Stimulated activated CD8-positive, alpha-beta memory T cell treated with anti-CD3 and anti-CD28 coated beads, Interleukin-7, amount 100 ng/mL, for 4 hours (primary cell): Measurements from ENCODE around the gene ASIP.
"Not testable (repeated sequence)": the region's sequence is repeated elsewhere in the genome, so short reads cannot be mapped to it uniquely, and the experiment has no call there.

Source experiments
- DNase-seq, 2 donors: peaks; one replicate each; pipeline ENCODE4 v3.0.0-alpha.2; 2020; ENCODE audit warnings: low read depth in 2 of 2

ASIP gene

GRCh38 chr20:34242879-34243278 is 1.7 kb downstream of the ASIP start:
- no peak for DNase-seq

DNA sequence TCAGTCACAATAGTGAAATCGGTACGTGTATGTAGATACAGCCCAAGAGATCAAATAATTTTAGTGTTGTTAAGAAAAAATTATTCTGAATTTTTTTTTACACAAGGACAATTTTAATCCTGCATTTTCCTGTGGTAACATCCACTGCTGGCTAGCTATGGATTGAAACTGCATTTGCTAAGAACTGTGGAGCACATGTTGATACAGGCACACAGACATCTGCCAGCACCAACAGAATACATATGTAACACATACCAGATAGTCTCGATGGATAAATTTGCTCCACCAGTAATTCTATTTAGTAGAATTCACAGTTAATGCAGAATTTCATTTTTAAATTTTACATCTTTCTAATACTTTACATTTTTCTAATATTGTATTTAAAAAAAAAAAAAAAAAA is 2.2 kb downstream of the ASIP start:
- no peak for DNase-seq

DNA sequence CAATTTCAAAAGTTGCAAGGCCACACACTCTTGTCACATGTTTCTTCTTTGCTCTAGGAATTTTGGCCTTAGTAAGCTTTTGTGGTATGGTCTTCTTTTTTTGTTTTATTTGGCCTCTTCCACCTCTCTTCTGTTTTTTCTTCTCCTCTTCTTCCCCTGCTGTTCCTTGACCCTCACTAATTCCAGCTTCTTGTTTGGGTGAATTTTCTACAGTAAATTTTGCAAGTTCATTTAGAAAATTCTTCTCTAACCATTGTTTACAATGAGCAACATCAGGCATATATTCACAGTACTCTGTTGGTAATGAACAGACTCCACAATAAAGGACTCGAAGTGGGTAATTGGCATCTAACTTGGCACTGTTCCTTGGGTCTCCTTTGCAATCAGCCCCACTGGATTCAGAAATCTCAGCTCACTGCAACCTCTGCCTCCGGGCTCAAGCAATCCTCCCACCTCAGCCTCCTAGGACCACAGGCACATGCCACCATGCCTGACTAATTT is 5.0 kb downstream of the ASIP start:
- DNase-seq, result no peak

- DNase-seq, result no peak
Observed at GRCh38 chr20:34249291-34249690, 8.1 kb downstream of the ASIP start.

DNA sequence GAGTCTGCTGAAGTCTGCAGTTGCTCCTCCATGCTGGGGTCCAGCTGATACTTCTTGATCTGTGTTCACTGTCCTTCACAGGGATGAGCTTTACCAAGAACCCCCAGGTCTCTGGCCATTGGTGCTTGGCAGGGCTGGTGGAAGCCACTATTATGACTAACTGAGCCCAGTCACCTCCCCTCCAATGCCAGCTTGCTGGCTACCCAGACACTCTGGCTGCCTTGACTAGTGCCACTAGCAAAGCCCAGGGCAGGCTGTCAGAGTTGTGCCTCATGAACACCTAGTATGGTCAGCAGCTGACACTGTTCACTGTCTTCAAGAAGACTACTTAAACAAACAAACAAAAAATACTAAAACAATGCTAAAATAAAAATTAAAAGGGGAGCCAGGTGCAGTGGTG is 8.8 kb downstream of the ASIP start:
- no peak for DNase-seq

- no peak for DNase-seq
Observed at GRCh38 chr20:34251619-34252018, 10.4 kb downstream of the ASIP start.

- not testable (repeated sequence) for DNase-seq
Observed at GRCh38 chr20:34252431-34253086, 11.3 kb downstream of the ASIP start.

DNA sequence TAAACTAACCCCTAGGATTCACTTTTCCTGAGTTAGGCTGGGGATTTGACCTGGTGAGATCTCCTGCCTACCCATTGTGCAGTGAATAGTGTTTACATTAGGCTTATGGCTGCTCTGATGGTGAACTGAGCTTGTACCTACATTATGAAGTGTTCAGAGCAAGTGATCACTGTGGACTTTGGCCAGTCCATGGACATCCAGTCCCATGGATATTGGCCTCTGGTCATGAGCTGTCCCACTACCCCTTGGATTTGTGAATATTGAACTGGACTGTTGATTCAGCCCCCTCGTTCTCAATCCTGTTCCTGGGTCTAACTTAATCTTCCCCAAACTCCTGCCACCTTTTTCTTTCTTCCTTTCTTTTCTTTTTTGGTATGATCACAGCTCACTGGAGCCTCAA is 13.8 kb downstream of the ASIP start:
- DNase-seq, result no peak

GRCh38 chr20:34256629-34257124 is 15.5 kb downstream of the ASIP start:
- DNase-seq, result no peak

- DNase-seq, result no peak
Observed at GRCh38 chr20:34260208-34260942, 19.2 kb downstream of the ASIP start.

- no peak for DNase-seq
Observed at GRCh38 chr20:34262488-34263288, 21.5 kb downstream of the ASIP start.

DNA sequence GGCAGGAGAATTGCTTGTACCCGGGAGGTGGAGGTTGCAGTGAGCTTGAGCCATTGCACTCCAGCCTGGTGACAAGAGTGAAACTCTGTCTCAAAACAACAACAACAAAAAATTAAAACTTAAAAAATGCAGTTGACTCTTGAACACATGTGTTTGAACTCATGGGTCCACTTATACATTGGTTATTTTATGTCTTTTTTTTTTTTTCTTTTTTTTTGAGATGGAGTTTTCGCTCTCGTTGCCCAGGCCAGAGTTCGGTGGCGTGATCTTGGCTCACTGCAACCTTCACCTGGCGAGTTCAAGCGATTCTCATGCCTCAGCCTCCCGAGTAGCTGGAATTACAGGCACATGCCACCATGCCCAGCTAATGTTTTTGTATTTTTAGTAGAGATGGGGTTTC is 22.2 kb downstream of the ASIP start:
- DNase-seq, result not testable (repeated sequence)

- no peak for DNase-seq
Observed at GRCh38 chr20:34264141-34264540, 22.9 kb downstream of the ASIP start.

- no peak for DNase-seq
Observed at GRCh38 chr20:34268145-34268544, 26.9 kb downstream of the ASIP start.

DNA sequence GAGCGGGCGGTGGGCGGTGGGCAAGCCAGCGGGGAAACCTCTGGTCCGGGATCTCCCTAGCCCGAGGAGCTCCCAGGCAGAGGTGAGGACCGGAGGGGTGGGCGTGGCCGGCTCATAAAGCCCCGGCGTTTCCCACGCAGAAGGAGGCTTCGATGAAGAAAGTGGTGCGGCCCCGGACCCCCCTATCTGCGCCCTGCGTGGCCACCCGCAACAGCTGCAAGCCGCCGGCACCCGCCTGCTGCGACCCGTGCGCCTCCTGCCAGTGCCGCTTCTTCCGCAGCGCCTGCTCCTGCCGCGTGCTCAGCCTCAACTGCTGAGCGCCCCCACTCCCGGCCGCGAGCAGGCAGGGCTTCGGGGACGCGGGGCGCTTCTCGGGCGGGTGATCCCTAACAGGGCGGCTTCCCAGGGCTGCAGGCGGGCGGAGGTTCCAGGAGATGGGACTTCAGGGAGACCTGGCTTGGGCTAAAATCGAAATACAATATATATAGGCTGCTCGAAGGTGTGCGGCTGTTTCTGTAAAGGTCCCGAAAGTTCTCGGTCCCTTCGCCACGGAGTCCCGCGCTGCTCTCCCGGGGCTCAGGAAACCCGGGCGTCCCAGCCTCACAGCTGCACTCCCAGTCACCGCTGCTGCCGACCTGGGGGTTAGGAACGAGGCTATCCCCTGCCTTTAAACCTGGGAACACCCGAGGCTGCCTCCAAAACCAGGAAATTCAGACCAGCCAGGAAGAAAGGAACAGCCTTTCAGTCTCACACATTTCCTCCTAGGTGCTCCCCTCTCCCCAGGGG is 27.8 kb downstream of the ASIP start:
- peak in 1 of 2 donors; percentile 10 for DNase-seq

- no peak for DNase-seq
Observed at GRCh38 chr20:34269996-34270627, 28.9 kb downstream of the ASIP start.

DNA sequence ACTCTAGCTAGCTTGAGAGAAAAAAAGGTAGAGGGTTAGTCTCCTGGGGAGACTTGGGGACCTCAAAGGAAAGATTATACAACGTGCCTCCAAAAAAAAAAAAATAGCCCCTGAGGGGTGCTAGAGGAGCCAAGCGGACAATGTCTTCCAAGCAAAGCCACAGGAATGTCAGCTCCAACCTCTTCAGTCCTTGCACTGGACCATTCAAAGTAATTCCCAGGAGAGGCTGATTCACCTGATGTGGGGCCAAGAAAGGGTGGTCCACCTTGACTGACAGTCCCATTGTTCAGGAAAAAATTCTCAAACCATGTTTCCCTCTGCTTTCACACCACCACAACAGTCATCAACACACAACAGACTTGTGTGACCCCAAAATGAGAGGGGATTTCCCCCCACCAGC is 30.7 kb downstream of the ASIP start:
- DNase-seq, result no peak

DNA sequence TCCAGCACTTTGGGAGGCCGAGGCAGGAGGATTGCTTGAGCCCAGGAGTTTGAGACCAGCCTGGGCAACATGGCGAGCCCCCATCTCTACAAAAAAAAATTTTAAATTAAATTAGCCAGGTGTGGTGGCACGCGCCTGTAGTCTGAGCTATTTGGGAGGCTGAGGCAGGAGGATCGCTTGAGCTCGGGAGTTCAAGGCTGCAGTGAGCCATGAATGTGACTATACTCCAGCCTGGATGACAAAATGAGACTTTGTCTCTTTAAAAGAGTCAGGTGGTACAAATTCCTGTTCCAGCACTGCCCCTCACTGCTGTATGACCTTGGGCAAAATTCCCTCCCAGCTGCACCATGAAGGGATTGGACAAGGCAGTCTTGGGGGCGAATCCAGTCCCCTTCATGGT is 33.5 kb downstream of the ASIP start:
- no peak for DNase-seq

GRCh38 chr20:34281177-34281576 is 40.0 kb downstream of the ASIP start:
- DNase-seq, result no peak

GRCh38 chr20:34282041-34282440 is 40.8 kb downstream of the ASIP start:
- no peak for DNase-seq

DNA sequence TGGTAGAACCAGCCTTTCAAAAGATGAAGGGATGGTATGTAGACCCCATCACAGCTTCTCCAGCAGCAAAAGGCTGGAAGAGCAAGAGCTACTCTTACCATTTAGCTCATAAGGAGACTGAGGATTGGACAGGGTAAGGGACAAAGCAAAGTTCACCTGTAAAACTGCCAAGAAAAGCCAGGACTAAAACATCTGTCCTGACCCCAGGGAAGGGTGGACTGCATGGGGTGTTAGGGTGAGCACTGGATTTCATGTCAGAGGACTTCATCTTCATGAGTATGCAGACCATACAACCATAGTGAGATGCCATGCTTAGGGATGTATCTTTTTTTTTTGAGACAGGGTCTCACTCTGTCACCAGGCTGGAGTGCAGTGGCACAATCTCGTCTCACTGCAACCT is 42.6 kb downstream of the ASIP start:
- no peak for DNase-seq
